Ovary (tissue), 3 donors: Measurements from ENCODE around the gene DMGDH.

Experiments used
- CTCF ChIP-seq, 3 donors: fragments of 450-650 bp in 2 of 3; fragments of 200-600 bp in 1 of 3; IDR thresholded peaks; one replicate each; pipeline versions ENCODE4 v1.5.1 to v1.8.0; 2016 to 2022; ENCODE audit warnings: antibody characterized with exemption in 3 of 3, mild to moderate bottlenecking in 1 of 3
- EP300 ChIP-seq: sonication (generic); formaldehyde crosslinking; IDR thresholded peaks from one replicate; pipeline ENCODE4 v1.6.1; 2017; ENCODE audit warnings: antibody characterized with exemption
- POLR2A ChIP-seq: fragments of 450-650 bp; IDR thresholded peaks from one replicate; pipeline ENCODE4 v1.6.1; 2017; ENCODE audit warnings: antibody characterized with exemption, mild to moderate bottlenecking, moderate library complexity
- donor health status: DM: no; HTN: no; CAD: no.

GRCh38 chr5:79032031-79032695, 37.3 kb downstream of the DMGDH start:
- no peak for TF ChIP-seq CTCF (IDR thresholded peaks at IDR 0.05)
- TF ChIP-seq POLR2A, result no peak
- no peak for TF ChIP-seq EP300
